GM12878 (cell line): ENCODE results near the gene MRPL38. TPM values are rescaled to one million over a fixed set of nuclear protein-coding genes. Genes with fewer than 3 reads are reported as not detected.

Source experiments
- ATAC-seq: fragments of 200-7000 bp; cut with Tn5 transposase; 3 replicates; pipeline ENCODE4 v1.9.1; 2020; ENCODE audit warnings: mild to moderate bottlenecking, moderate library complexity
- BruUV-seq: library from RNA; stranded (reverse); fragments of 400-500 nt; replicated peaks from 2 replicates; lab custom pipeline; 2021; lab: Mats Ljungman, UMichigan
- CTCF ChIA-PET: fragments of 300-600 bp; sonication (Branson Sonifier 250); formaldehyde crosslinking; extraction: SDS; loops from one replicate; lab custom pipeline; 2021; ENCODE audit warnings: inconsistent platforms; lab: Yijun Ruan, JAX
- POLR2A ChIA-PET: fragments of 350-600 bp; formaldehyde crosslinking; extraction: SDS; loops from one replicate; lab custom pipeline; 2021; ENCODE audit warnings: inconsistent platforms; lab: Charles Lee
- RAD21 ChIA-PET: fragments of 300-600 bp; sonication (Branson Sonifier 250); formaldehyde crosslinking; loops from one replicate; lab custom pipeline; 2023; ENCODE audit warnings: antibody characterized with exemption; ENCODE audit not compliant: unreplicated experiment; lab: Charles Lee
- SMC1A ChIA-PET: fragments of 300-600 bp; sonication (Branson Sonifier 250); formaldehyde crosslinking; loops from one replicate; lab custom pipeline; 2023; ENCODE audit not compliant: unreplicated experiment, uncharacterized antibody; lab: Charles Lee
- DNase-seq: peaks from one replicate; pipeline ENCODE4 v3.0.0-alpha.2; 2011; ENCODE audit warnings: low read depth, low spot score
- FAIRE-seq: peaks from 3 replicates; lab custom pipeline; 2011; peaks lifted over from hg19 to GRCh38; lab: Jason Lieb, UNC
- H2AFZ ChIP-seq: 2 replicates; pipeline ENCODE4 v1.6.0; 2011; ENCODE audit warnings: low read depth, low read length, control low read depth; ENCODE audit not compliant: control insufficient read depth
- H3K27ac ChIP-seq: 2 replicates; pipeline ENCODE4 v1.5.1; 2011; ENCODE audit warnings: control low read depth; ENCODE audit not compliant: control insufficient read depth, insufficient read depth
- H3K27me3 ChIP-seq, 2 experiments: replicated peaks in 1 of 2; 2 replicates each; pipeline versions ENCODE4 v1.6.0 to v1.6.1; 2011; ENCODE audit warnings: low read length in 1 of 2; ENCODE audit not compliant: control insufficient read depth in 2 of 2, insufficient read depth in 2 of 2
- H3K36me3 ChIP-seq, 2 experiments: 2 replicates each; pipeline ENCODE4 v1.5.1; 2011; ENCODE audit warnings: low read length in 1 of 2; ENCODE audit not compliant: control insufficient read depth in 2 of 2, insufficient read depth in 2 of 2
- H3K4me1 ChIP-seq: 2 replicates; pipeline ENCODE4 v1.6.1; 2011; ENCODE audit warnings: mild to moderate bottlenecking, low read length, moderate library complexity, mixed read lengths; ENCODE audit not compliant: control insufficient read depth, insufficient read depth
- H3K4me2 ChIP-seq: 2 replicates; pipeline ENCODE4 v1.6.0; 2011; ENCODE audit warnings: control low read depth; ENCODE audit not compliant: control insufficient read depth, insufficient read depth
- H3K4me3 ChIP-seq: fragments of 200-600 bp; sonication (generic); 2 replicates; pipeline ENCODE4 v1.5.1; 2016
- H3K79me2 ChIP-seq: 2 replicates; pipeline ENCODE4 v1.6.0; 2011; ENCODE audit warnings: low read length; ENCODE audit not compliant: control insufficient read depth, insufficient read depth
- H3K9ac ChIP-seq: 2 replicates; pipeline ENCODE4 v1.8.0; 2011; ENCODE audit warnings: low read length, control low read depth, mixed read lengths; ENCODE audit not compliant: control insufficient read depth, insufficient read depth
- H3K9me3 ChIP-seq: replicated peaks from 3 replicates; pipeline ENCODE4 v1.5.1; 2011; ENCODE audit warnings: mild to moderate bottlenecking, low read length; ENCODE audit not compliant: control insufficient read depth, insufficient read depth
- H4K20me1 ChIP-seq: 2 replicates; pipeline ENCODE4 v1.6.0; 2011; ENCODE audit not compliant: control insufficient read depth, insufficient read depth
- GABPA ChIP-seq: IDR thresholded peaks from 2 replicates; pipeline ENCODE4 v1.6.1; 2014; ENCODE audit warnings: antibody characterized with exemption, low read depth, mild to moderate bottlenecking, inconsistent platforms
- NFXL1 ChIP-seq: fragments of 450-650 bp; IDR thresholded peaks from 2 replicates; pipeline ENCODE4 v1.6.1; 2017; ENCODE audit warnings: antibody characterized with exemption, mild to moderate bottlenecking, borderline replicate concordance
- POLR2AphosphoS5 ChIP-seq: IDR thresholded peaks from 2 replicates; pipeline ENCODE4 v1.6.1; 2011; ENCODE audit warnings: mild to moderate bottlenecking, low read length, inconsistent platforms
- ZNF622 ChIP-seq: fragments of 450-650 bp; IDR thresholded peaks from 2 replicates; pipeline ENCODE4 v1.6.1; 2017; ENCODE audit warnings: mild to moderate bottlenecking, inconsistent platforms
- WGBS: methylation state at CpG from one replicate; pipeline ENCODE4 v1.1.6; 2016; ENCODE audit warnings: low lambda C conversion rate; ENCODE audit not compliant: insufficient replicate concordance, insufficient coverage; ENCODE audit errors: missing lambda C conversion rate; 5-methylcytosine and 5-hydroxymethylcytosine counted together
- in situ Hi-C: fragments of 300-500 bp; cut with MboI; formaldehyde crosslinking; loops from 9 replicates; pipeline ENCODE4 v1.14.3; 2018; ENCODE audit warnings: mixed read lengths
- intact Hi-C: fragments of 100-400 bp; cut with micrococcal nuclease; formaldehyde crosslinking; loops from one replicate; pipeline ENCODE4 v1.14.2; 2022; ENCODE audit not compliant: unreplicated experiment
- polyA plus RNA-seq, 11 experiments: library from polyadenylated mRNA; depleted of rRNA in 4 of 11; unstranded in 6 of 11; stranded (reverse) in 5 of 11; fragments of >200 nt; fragmentation: Nextera tagmentation in 4 of 11; fragmentation: Illumina TruSeq in 1 of 11; extraction: Ambion mirVana in 4 of 11; extraction: Trizol in 1 of 11; gene quantifications; 1 replicate in 1 of 11; 2 replicates in 10 of 11; pipeline versions ENCODE4 v1.2.1 to v1.2.3, GENCODE V29; 2011 to 2016; ENCODE audit warnings: inconsistent platforms in 2 of 11, missing spikeins in 2 of 11, low read depth in 1 of 11
- total RNA-seq, 4 experiments: library from RNA; depleted of rRNA in 3 of 4; stranded (reverse); fragments of >200 nt in 3 of 4; fragmentation: Illumina TruSeq in 1 of 4; extraction: Trizol in 1 of 4; gene quantifications; 2 replicates each; pipeline versions ENCODE4 v1.2.1 to v1.2.3, GENCODE V29; 2013 to 2021
- TF ChIP-seq, protein P1 (sequence below), 3 experiments: IDR thresholded peaks in 2 of 3; conservative IDR thresholded peaks in 1 of 3; 2 replicates each; pipeline ENCODE4 v1.5.1; 2011; ENCODE audit warnings: low read depth in 3 of 3, low read length in 3 of 3, mild to moderate bottlenecking in 3 of 3, control low read depth in 2 of 3, moderate library complexity in 2 of 3, inconsistent platforms in 1 of 3, mixed read lengths in 1 of 3; ENCODE audit not compliant: control insufficient read depth in 2 of 3, insufficient read depth in 1 of 3; ENCODE audit errors: extremely low read depth in 1 of 3
- TF ChIP-seq, protein P2 (sequence below): fragments of 450-650 bp; IDR thresholded peaks from 2 replicates; pipeline ENCODE4 v1.6.1; 2017; ENCODE audit warnings: low read depth, mild to moderate bottlenecking, moderate library complexity
- TF ChIP-seq, protein P3 (sequence below): IDR thresholded peaks from 2 replicates; pipeline ENCODE4 v1.6.1; 2011; ENCODE audit warnings: borderline replicate concordance, low read depth, mild to moderate bottlenecking, moderate library complexity, low read length; ENCODE audit not compliant: insufficient read depth, poor library complexity, severe bottlenecking

The MRPL38 gene
- total and polyA plus RNA-seq, 10 of the 15 experiments (the other 5 are each of a cell fraction or from before 2014, with no cell fraction given), result 6.6 to 205 (median 53.1) TPM

DNA sequence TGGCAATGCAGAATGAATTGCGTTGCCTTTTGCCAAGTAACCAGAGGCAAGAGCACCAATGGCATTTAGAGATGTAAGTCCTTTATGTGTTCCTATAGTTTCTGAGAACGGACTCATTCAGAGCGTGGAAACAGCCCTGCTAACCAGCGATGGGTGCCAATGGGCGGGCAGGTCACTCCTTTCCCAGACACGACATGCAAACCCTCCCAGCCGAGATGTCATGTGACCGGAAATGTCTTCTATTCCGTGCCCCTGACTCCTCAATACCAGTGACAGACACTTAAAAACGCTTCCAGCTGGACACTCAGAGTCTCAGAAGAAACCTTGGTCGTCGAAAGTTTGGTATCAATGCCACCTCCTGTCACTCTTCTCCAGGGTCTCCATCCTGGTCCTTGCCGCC, 33.0 kb upstream of the MRPL38 start (continued):
- TF ChIP-seq, protein P1, sequence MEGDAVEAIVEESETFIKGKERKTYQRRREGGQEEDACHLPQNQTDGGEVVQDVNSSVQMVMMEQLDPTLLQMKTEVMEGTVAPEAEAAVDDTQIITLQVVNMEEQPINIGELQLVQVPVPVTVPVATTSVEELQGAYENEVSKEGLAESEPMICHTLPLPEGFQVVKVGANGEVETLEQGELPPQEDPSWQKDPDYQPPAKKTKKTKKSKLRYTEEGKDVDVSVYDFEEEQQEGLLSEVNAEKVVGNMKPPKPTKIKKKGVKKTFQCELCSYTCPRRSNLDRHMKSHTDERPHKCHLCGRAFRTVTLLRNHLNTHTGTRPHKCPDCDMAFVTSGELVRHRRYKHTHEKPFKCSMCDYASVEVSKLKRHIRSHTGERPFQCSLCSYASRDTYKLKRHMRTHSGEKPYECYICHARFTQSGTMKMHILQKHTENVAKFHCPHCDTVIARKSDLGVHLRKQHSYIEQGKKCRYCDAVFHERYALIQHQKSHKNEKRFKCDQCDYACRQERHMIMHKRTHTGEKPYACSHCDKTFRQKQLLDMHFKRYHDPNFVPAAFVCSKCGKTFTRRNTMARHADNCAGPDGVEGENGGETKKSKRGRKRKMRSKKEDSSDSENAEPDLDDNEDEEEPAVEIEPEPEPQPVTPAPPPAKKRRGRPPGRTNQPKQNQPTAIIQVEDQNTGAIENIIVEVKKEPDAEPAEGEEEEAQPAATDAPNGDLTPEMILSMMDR (IDR thresholded peaks at IDR 0.05 in 2 of 3, conservative IDR thresholded peaks at IDR 0.05 in 1 of 3; ENCODE audit: control insufficient read depth in 2 of 3, extremely low read depth in 1 of 3, insufficient read depth in 1 of 3, low read depth in 3 of 3, low read length in 3 of 3), result no peak
- TF ChIP-seq, protein P2, sequence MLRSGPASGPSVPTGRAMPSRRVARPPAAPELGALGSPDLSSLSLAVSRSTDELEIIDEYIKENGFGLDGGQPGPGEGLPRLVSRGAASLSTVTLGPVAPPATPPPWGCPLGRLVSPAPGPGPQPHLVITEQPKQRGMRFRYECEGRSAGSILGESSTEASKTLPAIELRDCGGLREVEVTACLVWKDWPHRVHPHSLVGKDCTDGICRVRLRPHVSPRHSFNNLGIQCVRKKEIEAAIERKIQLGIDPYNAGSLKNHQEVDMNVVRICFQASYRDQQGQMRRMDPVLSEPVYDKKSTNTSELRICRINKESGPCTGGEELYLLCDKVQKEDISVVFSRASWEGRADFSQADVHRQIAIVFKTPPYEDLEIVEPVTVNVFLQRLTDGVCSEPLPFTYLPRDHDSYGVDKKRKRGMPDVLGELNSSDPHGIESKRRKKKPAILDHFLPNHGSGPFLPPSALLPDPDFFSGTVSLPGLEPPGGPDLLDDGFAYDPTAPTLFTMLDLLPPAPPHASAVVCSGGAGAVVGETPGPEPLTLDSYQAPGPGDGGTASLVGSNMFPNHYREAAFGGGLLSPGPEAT, result no peak
- no peak for TF ChIP-seq NFXL1

DNA sequence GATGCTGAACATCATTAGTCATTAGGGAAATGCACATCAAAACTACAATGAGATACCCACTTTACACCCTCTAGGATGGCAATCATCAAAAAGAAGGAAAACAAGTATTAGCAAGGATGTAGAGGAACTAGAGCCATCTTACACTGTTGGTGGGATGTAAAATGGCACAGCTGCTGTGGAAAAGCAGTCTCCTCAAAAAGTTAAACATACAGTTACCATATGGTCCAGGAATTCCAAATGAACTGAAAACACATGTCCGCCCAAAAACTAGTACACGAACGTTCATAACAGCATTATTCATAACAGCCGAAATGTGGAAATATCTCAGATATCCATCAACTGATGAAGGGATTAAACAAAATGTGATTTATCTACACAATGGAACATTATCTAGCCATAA, 29.1 kb upstream of the MRPL38 start:
- intact Hi-C loops (no loop called here), in situ Hi-C loops (no loop called here)
- ChIA-PET POLR2A (no interaction called here), SMC1A (interaction anchor here (0.6 kb wide), 1 partner anchor 59 kb away, joined by 3 read pairs; no protein-coding TSS in a partner anchor), RAD21 (no interaction called here), CTCF (interaction anchor here (1.2 to 1.3 kb wide), 2 partner anchors 72 to 80 kb away, joined by 3 to 4 read pairs; no protein-coding TSS in a partner anchor)
- WGBS, result 72% methylated on average over 4 of the region's 4 CpGs
- Histone ChIP-seq H3K27ac (no peak overlapping the region), H4K20me1 (no peaks in the 10 kb centered on the region), H3K36me3 (no peaks in the 10 kb centered on the region), H3K4me1 (no peaks in the 10 kb centered on the region), H3K27me3 (no peaks in the 10 kb centered on the region), H3K79me2 (no peaks in the 10 kb centered on the region), H2AFZ (no peak overlapping the region), H3K9ac (no peak overlapping the region), H3K9me3 (no peaks in the 10 kb centered on the region), H3K4me2 (no peak overlapping the region), H3K4me3 (no peak overlapping the region)
- ATAC-seq, result no peak
- DNase-seq, result no peak
- no peak for FAIRE-seq
- TF ChIP-seq ZNF622 (no peak), POLR2AphosphoS5 (no peak), GABPA (no peak)
- TF ChIP-seq, protein P3, sequence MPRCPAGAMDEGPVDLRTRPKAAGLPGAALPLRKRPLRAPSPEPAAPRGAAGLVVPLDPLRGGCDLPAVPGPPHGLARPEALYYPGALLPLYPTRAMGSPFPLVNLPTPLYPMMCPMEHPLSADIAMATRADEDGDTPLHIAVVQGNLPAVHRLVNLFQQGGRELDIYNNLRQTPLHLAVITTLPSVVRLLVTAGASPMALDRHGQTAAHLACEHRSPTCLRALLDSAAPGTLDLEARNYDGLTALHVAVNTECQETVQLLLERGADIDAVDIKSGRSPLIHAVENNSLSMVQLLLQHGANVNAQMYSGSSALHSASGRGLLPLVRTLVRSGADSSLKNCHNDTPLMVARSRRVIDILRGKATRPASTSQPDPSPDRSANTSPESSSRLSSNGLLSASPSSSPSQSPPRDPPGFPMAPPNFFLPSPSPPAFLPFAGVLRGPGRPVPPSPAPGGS, result no peak
- BruUV-seq, result no TSS peak
